IPS-NIHi7 (cell line): Measurements from ENCODE around the gene KIF23.

Source experiments
- DNase-seq: peaks from one replicate; pipeline ENCODE4 v3.0.0; 2012; ENCODE audit warnings: mixed read lengths; ENCODE audit errors: extremely low spot score

Gene KIF23

DNA sequence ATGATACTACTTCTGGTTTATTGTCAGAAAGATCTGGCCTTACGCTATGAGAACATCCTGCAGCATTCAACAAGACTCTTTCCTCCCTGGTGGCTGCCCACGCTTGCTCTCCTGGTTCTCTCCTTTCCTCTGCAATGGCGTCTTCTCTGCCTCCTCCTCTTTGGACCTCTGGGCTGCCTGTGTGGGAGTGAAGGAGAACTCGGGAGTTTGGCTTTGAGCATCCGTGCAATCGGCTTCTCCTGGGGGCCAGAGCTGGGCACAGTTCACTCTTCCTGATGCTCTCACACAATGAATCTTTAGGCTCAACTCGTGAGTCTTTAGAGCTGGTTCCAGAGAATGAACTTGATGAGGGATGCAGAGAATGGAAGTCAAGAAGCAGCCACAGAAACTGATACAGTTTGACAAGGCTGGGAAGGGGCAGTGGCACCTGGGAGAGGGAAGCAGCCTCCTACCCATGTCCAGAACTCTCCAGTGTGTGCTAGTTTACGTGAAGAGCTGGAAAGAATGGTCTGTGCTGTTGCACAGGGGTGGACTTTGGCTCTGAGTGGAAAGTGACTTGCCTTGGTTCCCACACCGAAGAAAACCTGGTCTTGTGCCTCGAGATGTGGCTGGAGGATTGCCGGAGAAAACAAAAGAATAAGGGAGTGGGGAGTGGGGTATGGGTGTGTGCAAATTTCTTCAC, 76.3 kb downstream of the KIF23 start:
- no peak for DNase-seq

DNA sequence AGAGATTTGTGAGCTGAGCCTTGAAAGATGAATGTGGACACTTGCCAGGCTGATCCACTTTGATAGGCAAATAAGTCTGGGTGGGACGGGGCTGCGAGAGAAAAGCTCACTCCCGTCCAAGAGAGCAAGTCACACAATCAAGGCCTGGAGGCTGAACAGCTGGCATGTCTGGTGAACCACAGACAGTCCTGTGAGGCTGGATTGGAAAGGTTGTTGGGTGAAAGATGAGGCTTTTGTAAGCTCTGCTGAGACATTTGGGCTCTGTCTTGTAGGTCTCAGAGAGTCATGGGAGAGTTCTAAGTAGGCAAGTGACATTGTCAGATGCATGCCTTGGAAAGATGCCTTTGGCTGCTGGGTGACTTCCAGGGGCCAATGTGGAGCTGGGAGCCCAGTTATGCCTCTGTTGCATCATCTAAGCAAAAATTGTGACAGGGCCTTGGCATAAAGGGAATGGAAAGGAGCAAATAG, 76.9 kb downstream of the KIF23 start:
- no peak for DNase-seq

DNA sequence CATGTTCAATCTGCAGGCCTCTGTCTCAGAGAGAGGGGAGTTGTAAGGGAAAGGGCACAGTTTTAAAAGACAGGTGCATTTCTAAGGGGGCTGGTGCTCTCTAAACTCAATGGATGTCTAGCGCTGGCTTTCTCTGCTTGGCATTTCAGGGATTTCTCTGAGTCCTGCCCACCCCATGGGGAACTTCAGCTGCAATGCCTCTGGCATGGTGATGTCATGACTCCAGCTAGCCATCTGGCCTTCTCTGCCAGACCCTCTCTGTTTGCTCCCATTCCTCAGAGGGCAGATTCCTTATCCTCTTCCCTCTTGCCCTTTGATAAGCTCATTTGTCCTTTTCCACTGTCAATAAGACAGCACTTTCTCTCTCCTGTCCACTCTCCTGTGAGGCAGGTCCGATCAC, 79.3 kb downstream of the KIF23 start:
- no peak for DNase-seq

DNA sequence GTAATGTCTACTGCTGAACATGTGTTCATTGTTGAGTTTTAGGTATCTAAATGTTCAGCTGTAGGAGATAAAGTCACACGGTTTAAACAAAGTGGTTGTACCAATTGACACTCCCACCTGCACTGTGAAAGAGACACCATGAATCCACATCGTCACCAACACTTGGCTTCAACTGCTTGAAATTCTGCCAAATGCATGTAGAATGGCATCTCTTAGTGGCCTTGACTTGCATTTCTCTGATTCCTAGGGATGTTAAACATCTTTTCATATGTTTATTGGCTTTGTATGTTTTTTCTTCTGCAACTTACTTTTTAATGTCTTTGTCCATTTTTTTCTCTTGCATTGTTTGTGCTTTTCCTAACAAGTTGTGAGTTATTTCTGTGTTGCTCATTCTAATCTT, 81.9 kb downstream of the KIF23 start:
- DNase-seq = no peak

DNA sequence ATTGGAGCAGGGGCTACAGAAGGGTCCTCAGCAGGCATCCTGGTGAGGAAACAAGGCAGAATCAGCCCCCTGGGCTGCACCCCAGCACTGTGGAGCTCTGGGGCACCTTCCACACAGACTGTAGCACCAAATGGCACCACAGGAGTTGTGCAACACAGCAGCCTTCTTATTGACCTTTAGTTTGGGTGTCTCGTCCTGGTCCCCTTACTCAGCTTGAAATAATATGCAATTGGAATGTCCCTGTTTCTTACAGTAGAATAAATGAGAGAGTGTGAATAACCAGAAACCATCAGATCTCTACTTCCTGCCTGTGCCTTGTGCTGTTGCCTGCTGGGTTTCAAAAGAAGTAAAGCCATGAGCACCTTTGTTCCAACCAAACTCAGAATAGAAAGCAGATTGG, 82.9 kb downstream of the KIF23 start:
- no peak for DNase-seq

DNA sequence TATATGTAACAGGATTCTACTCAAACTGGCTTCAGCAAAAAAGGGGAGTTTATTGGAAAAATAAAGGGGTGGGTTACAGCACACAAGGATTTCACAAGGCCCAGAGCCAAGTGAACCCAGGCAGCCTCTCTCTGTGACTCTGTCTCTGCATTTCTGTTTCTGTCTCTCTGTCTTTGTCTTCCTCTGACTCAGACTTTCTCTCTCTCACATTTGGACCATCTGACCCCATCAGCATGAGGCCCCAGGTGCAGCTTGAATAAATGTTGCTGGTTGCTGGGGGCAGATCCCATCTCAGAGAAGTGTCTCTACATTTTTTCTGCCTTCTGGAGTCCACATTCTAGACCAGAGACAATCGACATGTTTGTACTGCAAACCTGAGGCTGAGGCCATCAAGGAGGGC, 83.5 kb downstream of the KIF23 start:
- DNase-seq = no peak
